Fibroblast of villous mesenchyme (primary cell): Measurements from ENCODE around the gene HNRNPH3. TPM values are rescaled to one million over a fixed set of nuclear protein-coding genes. Genes with fewer than 3 reads are reported as not detected.

Experiments used
- DNase-seq: peaks from one replicate; pipeline ENCODE4 v3.0.0-alpha.2; 2010; ENCODE audit warnings: low read depth
- H3K4me3 ChIP-seq: 2 replicates; pipeline ENCODE4 v1.5.1; 2011; ENCODE audit warnings: low read depth, mild to moderate bottlenecking, low read length
- CTCF ChIP-seq: IDR thresholded peaks from 2 replicates; pipeline ENCODE4 v1.5.1; 2012; ENCODE audit warnings: low read depth, mild to moderate bottlenecking, low read length; ENCODE audit not compliant: insufficient read depth
- total RNA-seq: library from RNA; depleted of rRNA; stranded (reverse); fragments of >200 nt; gene quantifications from 2 replicates; pipeline ENCODE4 v1.2.3, GENCODE V29; 2012

Gene HNRNPH3
- total RNA-seq, 1 donor, result 22.9 TPM

- TF ChIP-seq CTCF, result peak; percentile 52
- DNase-seq, result peak; percentile 81
- H3K4me3 ChIP-seq, result peak within 1 kb of the TSS; percentile 99
Measured at GRCh38 chr10:68332259-68333057, 594 bp downstream of the HNRNPH3 start, which contains the start of gene PBLD. Gene PBLD, minus strand, starts transcription at chr10:68332928. Its CDS starts 26,084 bp downstream, at chr10:68306844.

GRCh38 chr10:68333058-68333395, 1.2 kb downstream of the HNRNPH3 start:
- no peak for DNase-seq
- TF ChIP-seq CTCF, result no peak
- peak overlapping the region; percentile 99 for H3K4me3 ChIP-seq

DNA sequence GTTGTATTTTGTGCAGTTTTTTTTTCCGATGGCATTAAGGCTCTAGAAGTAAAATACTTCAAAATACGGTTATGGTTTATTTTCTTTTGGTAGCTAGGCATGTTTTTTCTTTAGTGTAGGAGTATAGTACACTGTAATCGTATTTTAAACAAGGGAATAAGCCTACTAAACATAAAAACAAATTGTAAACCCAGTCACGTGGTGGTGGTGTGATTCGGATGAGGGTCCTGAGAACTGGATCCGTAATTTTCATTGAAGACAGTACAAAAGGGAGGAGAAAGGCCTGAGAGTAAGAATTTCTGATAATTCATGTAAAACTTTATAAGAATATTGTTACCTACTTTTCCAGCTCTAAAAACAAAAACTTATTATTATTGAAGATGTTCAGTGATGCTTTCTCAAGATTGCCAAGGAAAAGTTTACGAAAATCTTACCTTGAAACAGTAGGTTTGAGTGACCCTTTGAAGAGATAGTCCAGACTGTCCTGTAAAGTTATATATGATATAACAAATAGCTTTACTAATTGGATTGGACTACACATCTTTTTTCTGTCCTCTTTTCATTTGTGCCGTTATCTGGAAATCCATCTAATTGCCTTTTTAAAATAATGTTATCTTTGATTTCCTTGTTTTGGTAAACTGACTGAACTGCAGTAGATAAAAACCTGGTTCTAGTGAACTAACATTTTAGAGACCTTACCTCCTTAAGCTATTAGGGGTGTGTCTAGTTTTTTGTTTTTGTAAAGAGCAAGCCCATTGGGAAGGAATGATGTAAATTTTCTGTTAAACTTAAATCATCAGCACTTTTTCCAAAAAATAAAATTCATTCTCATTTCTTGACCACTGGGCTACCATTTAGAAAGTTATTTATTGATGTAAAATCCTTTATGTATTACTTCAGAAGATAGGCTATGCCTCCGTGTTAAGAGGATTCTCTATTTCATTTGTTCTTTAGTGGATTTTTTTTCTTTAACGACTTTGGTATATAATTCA, 1.9 kb downstream of the HNRNPH3 start:
- peak overlapping the region; percentile 99 for H3K4me3 ChIP-seq
- no peak for TF ChIP-seq CTCF
- no peak for DNase-seq

DNA sequence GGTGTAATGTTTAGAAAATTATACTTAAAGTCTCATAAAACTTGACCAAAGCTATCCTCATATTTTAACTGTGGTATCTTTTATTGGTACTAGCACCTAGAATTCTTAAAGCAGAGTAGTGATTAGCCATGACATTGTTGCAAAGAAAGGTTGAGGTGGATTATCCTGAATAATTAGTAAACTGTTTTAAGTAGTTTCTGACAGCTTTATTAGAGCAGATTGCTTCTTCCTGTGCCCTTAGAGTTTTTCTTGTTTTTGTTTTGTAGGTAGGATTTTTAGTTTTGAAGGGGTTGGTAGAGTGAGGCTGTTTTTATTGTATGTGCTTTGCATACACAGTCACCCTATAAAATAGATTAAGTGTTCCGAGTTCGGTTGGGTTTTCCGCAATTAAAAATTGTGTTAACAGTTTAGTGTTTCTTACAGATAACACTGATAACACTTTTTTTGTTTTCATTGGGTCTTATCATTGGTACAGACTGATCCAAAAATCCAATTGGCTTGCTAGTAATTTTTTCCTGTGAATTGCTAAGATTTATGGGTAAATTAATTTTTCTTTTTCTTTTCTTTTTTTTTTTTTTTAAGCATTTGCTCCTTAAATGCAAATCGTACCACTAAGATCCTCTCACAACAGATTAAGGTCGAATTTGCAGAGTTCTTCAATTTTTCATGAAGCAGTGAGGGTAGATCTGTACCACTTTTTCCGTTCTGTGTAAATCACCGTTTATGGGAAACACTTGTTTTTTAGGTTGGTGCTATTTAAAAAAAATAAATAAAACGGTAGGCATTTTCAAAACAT, 3.0 kb downstream of the HNRNPH3 start:
- DNase-seq, result peak; percentile 70
- H3K4me3 ChIP-seq, result peak overlapping the region; percentile 99
- TF ChIP-seq CTCF, result no peak

GRCh38 chr10:68336754-68337351, 5.0 kb downstream of the HNRNPH3 start:
- no peak overlapping the region for H3K4me3 ChIP-seq

More at GRCh38 chr10:68336754-68337351, 5.0 kb downstream of the HNRNPH3 start:
- no peak for TF ChIP-seq CTCF
- no peak for DNase-seq
